BLaER1 treated with 17β-estradiol and CSF1 and Interleukin-3, amounts not matched to agents 10 nM and 100 nM (cell line): ENCODE data around the gene GPHA2.

Experiments used
- H3K27ac ChIP-seq, 11 experiments: shearing (Covaris generic); formaldehyde crosslinking; 2 replicates each; pipeline ENCODE4 v1.8.1; 2022
- H3K27me3 ChIP-seq, 11 experiments: shearing (Covaris generic); formaldehyde crosslinking; 2 replicates each; pipeline ENCODE4 v1.8.1; 2022
- H3K36me3 ChIP-seq, 11 experiments: shearing (Covaris generic); formaldehyde crosslinking; 2 replicates each; pipeline ENCODE4 v1.8.1; 2022
- H3K4me1 ChIP-seq, 10 experiments: shearing (Covaris generic); formaldehyde crosslinking; 2 replicates each; pipeline ENCODE4 v1.8.1; 2022
- H3K4me2 ChIP-seq, 11 experiments: shearing (Covaris generic); formaldehyde crosslinking; 2 replicates each; pipeline ENCODE4 v1.8.1; 2022
- H3K4me3 ChIP-seq, 10 experiments: shearing (Covaris generic); formaldehyde crosslinking; 2 replicates each; pipeline ENCODE4 v1.8.1; 2022
- H3K9ac ChIP-seq, 11 experiments: shearing (Covaris generic); formaldehyde crosslinking; 2 replicates each; pipeline ENCODE4 v1.8.1; 2022
- H3K9me3 ChIP-seq, 11 experiments: shearing (Covaris generic); formaldehyde crosslinking; replicated peaks in 1 of 11; 2 replicates each; pipeline ENCODE4 v1.8.1; 2022
- H4K20me1 ChIP-seq, 11 experiments: shearing (Covaris generic); formaldehyde crosslinking; 2 replicates each; pipeline ENCODE4 v1.8.1; 2022
- Cebpa-rat ChIP-seq, 11 experiments: shearing (Covaris generic); IDR thresholded peaks; 2 replicates each; pipeline ENCODE4 v1.8.1; 2022

The GPHA2 gene

GRCh38 chr11:64893194-64894069 is 42.3 kb downstream of the GPHA2 start:
- Histone ChIP-seq H3K4me1 (peaks cover 37 to 90% (median 74%) of the 10 kb centered on the region in 10 experiments), H3K9ac (peak overlapping the region; percentile 25 to 77 (median 63); a peak in 20 of 22 replicates), H3K27me3 (no peaks in the 10 kb centered on the region), H3K36me3 (peaks cover 20 to 41% (median 29%) of the 10 kb centered on the region in 11 experiments), H3K4me3 (peak overlapping the region in 2 of 10 experiments; percentile 3 to 8; a peak in 2 of 20 replicates), H4K20me1 (peaks cover 0 to 9% (median 0%) of the 10 kb centered on the region in 11 experiments; a peak in 3 of 22 replicates), H3K4me2 (peak overlapping the region; percentile 78 to 97 (median 91)), H3K9me3 (no peaks in the 10 kb centered on the region), H3K27ac (peak overlapping the region in 10 of 11 experiments; percentile 27 to 83 (median 72); a peak in 19 of 22 replicates)
- no peak for TF ChIP-seq Cebpa-rat (IDR thresholded peaks at IDR 0.05)

GRCh38 chr11:64892838-64893193 is 42.9 kb downstream of the GPHA2 start:
- H3K9me3 ChIP-seq, result no peaks in the 10 kb centered on the region
- peak overlapping the region in 10 of 11 experiments; percentile 27 to 83 (median 72); a peak in 18 of 22 replicates for H3K27ac ChIP-seq
- peaks cover 0 to 9% (median 0%) of the 10 kb centered on the region in 11 experiments; a peak in 3 of 22 replicates for H4K20me1 ChIP-seq
- H3K36me3 ChIP-seq, result peaks cover 14 to 34% (median 23%) of the 10 kb centered on the region in 11 experiments
- H3K4me2 ChIP-seq, result peak overlapping the region; percentile 78 to 97 (median 91)
- peak overlapping the region in 2 of 10 experiments; percentile 3 to 29; a peak in 1 of 20 replicates for H3K4me3 ChIP-seq
- peak overlapping the region; percentile 22 to 77 (median 63); a peak in 20 of 22 replicates for H3K9ac ChIP-seq
- TF ChIP-seq Cebpa-rat (IDR thresholded peaks at IDR 0.05), result no peak
- H3K27me3 ChIP-seq, result no peaks in the 10 kb centered on the region
- H3K4me1 ChIP-seq, result peaks cover 43 to 94% (median 80%) of the 10 kb centered on the region in 10 experiments

- TF ChIP-seq Cebpa-rat (IDR thresholded peaks at IDR 0.05), result no peak
- Histone ChIP-seq H3K9ac (peak overlapping the region; percentile 22 to 77 (median 63); a peak in 20 of 22 replicates), H3K4me3 (peak overlapping the region in 2 of 10 experiments; percentile 3 to 29; a peak in 1 of 20 replicates), H3K36me3 (peaks cover 10 to 30% (median 19%) of the 10 kb centered on the region in 11 experiments), H3K4me1 (peaks cover 47 to 94% (median 82%) of the 10 kb centered on the region in 10 experiments), H3K27ac (peak overlapping the region in 10 of 11 experiments; percentile 27 to 83 (median 72); a peak in 18 of 22 replicates), H3K4me2 (peak overlapping the region; percentile 78 to 97 (median 91)), H4K20me1 (peaks cover 0 to 9% (median 0%) of the 10 kb centered on the region in 11 experiments; a peak in 3 of 22 replicates), H3K9me3 (no peaks in the 10 kb centered on the region), H3K27me3 (no peaks in the 10 kb centered on the region)
Measured at GRCh38 chr11:64892411-64892831, 43.3 kb downstream of the GPHA2 start.

- Histone ChIP-seq H3K4me2 (peak overlapping the region; percentile 78 to 97 (median 91); a peak in 21 of 22 replicates), H3K9ac (peak overlapping the region in 8 of 11 experiments; percentile 57 to 77 (median 68); a peak in 16 of 22 replicates), H3K27ac (peak overlapping the region in 8 of 11 experiments; percentile 68 to 83 (median 74); a peak in 16 of 22 replicates), H4K20me1 (peaks cover 0 to 7% (median 0%) of the 10 kb centered on the region in 11 experiments; a peak in 3 of 22 replicates), H3K36me3 (peaks cover 7 to 25% (median 14%) of the 10 kb centered on the region in 11 experiments; a peak in 20 of 22 replicates), H3K9me3 (no peaks in the 10 kb centered on the region), H3K4me3 (no peak overlapping the region), H3K27me3 (no peaks in the 10 kb centered on the region), H3K4me1 (peaks cover 52 to 94% (median 83%) of the 10 kb centered on the region in 10 experiments)
- TF ChIP-seq Cebpa-rat (IDR thresholded peaks at IDR 0.05), result no peak
Measured at GRCh38 chr11:64891880-64892279, 43.8 kb downstream of the GPHA2 start.

GRCh38 chr11:64891215-64891848 is 44.4 kb downstream of the GPHA2 start:
- Histone ChIP-seq H3K27ac (peak overlapping the region in 8 of 11 experiments; percentile 68 to 83 (median 74); a peak in 12 of 22 replicates), H3K9ac (peak overlapping the region in 7 of 11 experiments; percentile 59 to 77 (median 69); a peak in 12 of 22 replicates), H3K9me3 (no peaks in the 10 kb centered on the region), H3K4me3 (no peak overlapping the region), H3K4me1 (peaks cover 55 to 89% (median 82%) of the 10 kb centered on the region in 10 experiments), H3K27me3 (no peaks in the 10 kb centered on the region), H3K36me3 (peaks cover 6 to 20% (median 11%) of the 10 kb centered on the region in 11 experiments; a peak in 17 of 22 replicates), H4K20me1 (peaks cover 0 to 7% (median 0%) of the 10 kb centered on the region in 11 experiments; a peak in 3 of 22 replicates), H3K4me2 (peak overlapping the region in 10 of 11 experiments; percentile 83 to 97 (median 92); a peak in 19 of 22 replicates)
- TF ChIP-seq Cebpa-rat (IDR thresholded peaks at IDR 0.05), result no peak

GRCh38 chr11:64890522-64890939 is 45.2 kb downstream of the GPHA2 start:
- peak overlapping the region in 9 of 11 experiments; percentile 85 to 97 (median 92); a peak in 18 of 22 replicates for H3K4me2 ChIP-seq
- peak overlapping the region in 5 of 11 experiments; percentile 12 to 77 (median 25); a peak in 5 of 22 replicates for H3K9ac ChIP-seq
- peaks cover 63 to 93% (median 89%) of the 10 kb centered on the region in 10 experiments for H3K4me1 ChIP-seq
- H3K27me3 ChIP-seq, result no peaks in the 10 kb centered on the region
- no peaks in the 10 kb centered on the region for H3K9me3 ChIP-seq
- peaks cover 0 to under 1% (median 0%) of the 10 kb centered on the region in 11 experiments; a peak in 3 of 22 replicates for H4K20me1 ChIP-seq
- H3K27ac ChIP-seq, result peak overlapping the region in 7 of 11 experiments; percentile 12 to 83 (median 74); a peak in 7 of 22 replicates
- H3K4me3 ChIP-seq, result no peak overlapping the region
- no peak for TF ChIP-seq Cebpa-rat (IDR thresholded peaks at IDR 0.05)
- peaks cover 0 to 12% (median 7%) of the 10 kb centered on the region in 11 experiments; a peak in 12 of 22 replicates for H3K36me3 ChIP-seq

GRCh38 chr11:64888729-64889511 is 46.8 kb downstream of the GPHA2 start:
- H3K27ac ChIP-seq, result peak overlapping the region in 7 of 11 experiments; percentile 1 to 83 (median 70); a peak in 10 of 22 replicates
- no peak for TF ChIP-seq Cebpa-rat (IDR thresholded peaks at IDR 0.05)
- peak overlapping the region in 9 of 11 experiments; percentile 2 to 79 (median 51); a peak in 13 of 22 replicates for H3K9ac ChIP-seq
- H4K20me1 ChIP-seq, result no peaks in the 10 kb centered on the region; a peak in 1 of 22 replicates
- H3K4me2 ChIP-seq, result peak overlapping the region; percentile 81 to 97 (median 87)
- peaks cover 68 to 96% (median 95%) of the 10 kb centered on the region in 10 experiments for H3K4me1 ChIP-seq
- H3K27me3 ChIP-seq, result no peaks in the 10 kb centered on the region
- no peak overlapping the region for H3K4me3 ChIP-seq
- no peaks in the 10 kb centered on the region for H3K9me3 ChIP-seq
- no peaks in the 10 kb centered on the region for H3K36me3 ChIP-seq
